Endothelial cell of umbilical vein (primary cell): ENCODE measurements around the gene CCDC190.
A peak's percentile ranks its signal among the peaks of the same experiment; 100 is the strongest.

Source experiments
- CTCF ChIP-seq, 2 donors: IDR thresholded peaks; 1 replicate in 1 of 2; 2 replicates in 1 of 2; pipeline ENCODE4 v1.5.1; 2011; ENCODE audit warnings: low read length in 2 of 2, mild to moderate bottlenecking in 2 of 2, moderate library complexity in 2 of 2, control low read depth in 1 of 2, inconsistent platforms in 1 of 2, low read depth in 1 of 2; ENCODE audit not compliant: insufficient read depth in 1 of 2; ENCODE audit errors: extremely low read depth in 1 of 2
- FOS ChIP-seq: IDR thresholded peaks from 2 replicates; pipeline ENCODE4 v1.6.1; 2011; ENCODE audit warnings: mild to moderate bottlenecking, low read length, moderate library complexity, borderline replicate concordance; ENCODE audit not compliant: insufficient read depth
- GATA2 ChIP-seq: IDR thresholded peaks from 2 replicates; pipeline ENCODE4 v1.7.0; 2011; ENCODE audit warnings: low read depth, mild to moderate bottlenecking, moderate library complexity, mixed read lengths, low read length; ENCODE audit not compliant: insufficient read length, insufficient read depth
- JUN ChIP-seq: IDR thresholded peaks from 2 replicates; pipeline ENCODE4 v1.6.1; 2011; ENCODE audit warnings: borderline replicate concordance, low read depth; ENCODE audit not compliant: insufficient read length, insufficient read depth
- MAX ChIP-seq: IDR thresholded peaks from 2 replicates; pipeline ENCODE4 v1.6.1; 2011; ENCODE audit not compliant: insufficient read depth, insufficient read length
- POLR2A ChIP-seq: IDR thresholded peaks from 2 replicates; pipeline ENCODE4 v1.6.1; 2012; ENCODE audit warnings: low read depth, mild to moderate bottlenecking, control low read depth, low read length

- no peak for TF ChIP-seq CTCF (IDR thresholded peaks at IDR 0.05; ENCODE audit: extremely low read depth in 1 of 2, insufficient read depth in 1 of 2, low read depth in 1 of 2, low read length in 2 of 2)
- TF ChIP-seq POLR2A = peak; percentile 76
- TF ChIP-seq MAX = no peak
- TF ChIP-seq FOS = peak; percentile 92
- TF ChIP-seq GATA2 = peak; percentile 74
- TF ChIP-seq JUN = peak; percentile 57
These were observed 4.7 kb downstream of the CCDC190 start for GRCh38 chr1:162856260-162856659.
